IPS-18c (cell line): Measurements from ENCODE around the gene PTPRN2.

Experiments used
- H3K4me3 ChIP-seq: 2 replicates; pipeline ENCODE4 v1.7.0; 2013; ENCODE audit warnings: low read depth, mild to moderate bottlenecking, low read length, moderate library complexity; ENCODE audit not compliant: insufficient read depth
- H3K9me3 ChIP-seq: one replicate; pipeline ENCODE4 v1.6.1; 2013; ENCODE audit warnings: mild to moderate bottlenecking, low read length, moderate library complexity; ENCODE audit not compliant: control insufficient read depth, insufficient read depth

Gene PTPRN2

DNA sequence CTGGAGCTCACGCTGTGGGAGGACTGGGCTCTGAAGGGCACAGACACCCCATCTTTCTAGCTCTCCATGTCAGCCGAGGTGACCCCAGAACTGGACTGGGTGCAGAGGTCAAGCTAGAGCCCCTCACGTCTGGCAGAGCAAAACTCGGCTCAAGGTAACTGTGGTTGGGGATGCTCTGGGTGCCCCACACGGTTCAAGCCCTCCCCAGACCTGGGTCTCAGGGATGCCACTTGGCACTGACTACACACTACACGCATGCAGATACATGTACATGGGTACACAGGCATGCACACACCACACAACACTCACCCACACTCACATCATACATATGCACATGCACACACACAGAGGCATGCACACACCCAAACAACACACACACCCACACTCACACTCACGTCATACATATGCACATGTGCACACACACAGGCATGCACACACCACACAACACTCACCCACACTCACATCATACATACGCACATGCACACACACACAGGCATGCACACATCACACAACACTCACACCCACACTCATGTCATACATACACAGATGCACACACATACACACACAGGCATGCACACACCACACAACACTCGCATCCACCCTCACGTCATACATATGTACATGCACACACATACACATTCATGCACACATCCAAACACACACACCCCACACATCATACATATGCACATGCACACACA lies 1031.5 kb downstream of the PTPRN2 start:
- Histone ChIP-seq H3K9me3 (peaks cover 53% of the 10 kb centered on the region), H3K4me3 (no peak overlapping the region)

DNA sequence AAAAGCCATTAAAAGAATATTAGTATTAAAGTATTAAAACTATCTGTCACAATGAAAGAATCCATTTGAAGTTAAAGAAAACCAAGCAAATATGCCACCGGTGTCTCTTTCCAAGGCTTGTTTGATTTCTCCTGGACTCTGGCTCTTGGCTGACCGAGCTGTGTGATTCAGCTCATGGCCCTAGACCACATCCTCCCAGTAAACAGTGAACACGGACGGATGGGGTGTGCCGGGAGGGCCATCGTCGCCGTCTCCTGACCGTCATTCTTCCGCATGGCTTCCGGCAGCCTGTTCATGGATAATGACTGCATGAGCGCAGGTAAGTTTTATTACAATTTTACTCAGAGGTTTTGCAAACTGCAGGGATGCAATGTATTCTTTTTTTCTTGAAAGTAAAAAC lies 1032.3 kb downstream of the PTPRN2 start:
- Histone ChIP-seq H3K4me3 (no peak overlapping the region), H3K9me3 (peaks cover 46% of the 10 kb centered on the region)

DNA sequence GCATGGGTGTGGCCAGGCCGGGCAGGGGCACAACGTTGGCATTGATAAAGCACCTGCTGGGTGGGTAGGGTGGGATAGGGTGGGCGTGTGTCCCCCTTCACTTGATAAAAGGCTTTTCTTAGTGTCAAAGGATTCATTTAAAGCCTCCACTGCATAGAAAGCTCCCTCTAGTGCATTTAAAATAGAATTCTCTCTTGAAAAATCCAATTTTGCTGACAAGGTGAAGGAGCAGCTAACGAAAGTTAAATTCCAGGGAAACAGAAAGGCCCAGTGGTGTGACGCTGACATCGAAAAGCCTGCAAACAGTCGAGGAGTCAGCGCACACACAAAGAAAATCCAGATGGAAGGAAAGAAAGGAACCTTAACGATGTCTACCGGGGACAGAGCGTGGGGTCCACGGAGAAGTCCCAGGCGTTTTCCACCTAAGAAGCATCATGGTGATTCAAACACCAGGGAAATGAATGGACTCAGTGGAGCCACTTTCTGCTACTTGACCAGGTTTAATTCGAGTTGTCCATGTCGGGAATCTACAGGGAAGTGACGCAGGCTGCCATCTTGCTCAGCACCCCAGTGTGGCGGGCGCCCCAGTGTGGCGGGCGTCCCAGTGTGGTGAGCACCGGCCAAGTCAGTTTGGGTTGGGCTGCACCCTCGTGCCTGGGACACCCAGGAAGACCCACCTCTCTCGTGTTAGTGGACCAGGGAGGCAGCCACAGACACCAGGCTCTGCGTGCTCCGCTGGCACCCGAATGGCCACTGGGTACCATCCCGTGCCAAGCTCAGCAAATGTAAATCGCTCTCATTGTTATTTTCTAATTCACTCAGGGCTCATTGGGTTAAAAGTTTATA lies 1033.0 kb downstream of the PTPRN2 start:
- H3K9me3 ChIP-seq: peaks cover 47% of the 10 kb centered on the region
- no peak overlapping the region for H3K4me3 ChIP-seq

DNA sequence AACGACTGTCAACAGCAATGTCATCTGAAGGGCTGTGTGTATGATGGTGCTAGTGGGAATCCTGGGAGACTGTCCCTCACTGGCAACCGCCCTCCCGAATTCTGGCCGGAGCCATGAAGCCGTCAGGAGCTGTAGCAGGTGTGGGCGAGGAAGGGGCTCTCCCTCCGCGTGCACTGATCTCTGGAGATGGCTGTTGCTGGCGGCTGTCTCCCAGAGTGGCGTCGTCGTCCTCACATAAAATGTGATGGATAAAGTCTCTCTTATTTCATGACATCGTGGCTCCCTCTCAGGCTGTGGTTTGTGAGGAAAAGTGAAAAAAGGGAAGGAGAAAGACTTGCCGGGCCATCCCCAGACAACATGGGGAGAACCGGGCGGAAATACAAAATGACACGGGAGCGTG lies 1034.4 kb downstream of the PTPRN2 start:
- no peak overlapping the region; the same call in 1 of the 2 replicates for H3K4me3 ChIP-seq
- peaks cover 49% of the 10 kb centered on the region for H3K9me3 ChIP-seq

DNA sequence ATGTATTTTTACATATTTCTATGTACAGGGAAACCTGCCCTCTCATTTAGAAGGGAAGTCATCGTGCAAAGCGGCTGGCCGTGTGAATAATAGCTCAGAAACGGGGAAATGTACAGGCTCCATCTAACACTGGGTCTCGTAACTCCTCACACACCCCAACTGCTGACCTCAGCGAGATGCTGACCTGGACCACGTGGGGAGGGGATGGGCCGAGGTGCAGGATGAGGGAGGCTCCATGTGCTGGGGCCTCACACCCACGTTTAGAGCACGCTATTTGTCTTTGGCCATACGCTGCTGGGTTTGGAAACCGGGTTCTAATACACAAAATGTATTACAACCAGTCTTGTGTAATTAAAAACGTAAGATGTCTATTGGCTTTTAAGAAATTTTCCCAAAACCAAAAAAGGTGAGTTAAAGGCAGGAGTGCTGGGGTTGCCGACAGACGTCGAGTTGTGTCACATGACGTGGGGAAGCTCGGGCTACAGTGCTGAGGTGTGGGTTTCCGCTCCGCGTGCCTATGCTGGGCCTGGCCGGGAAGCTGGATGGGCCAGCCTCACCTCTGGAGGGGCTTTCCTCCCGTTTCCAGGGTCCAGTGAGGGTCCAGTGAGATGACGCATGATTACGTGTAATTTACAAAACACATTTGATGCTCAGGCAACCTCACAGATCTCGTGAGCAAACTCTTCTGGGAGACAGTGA lies 1035.2 kb downstream of the PTPRN2 start:
- Histone ChIP-seq H3K9me3 (peaks cover 45% of the 10 kb centered on the region), H3K4me3 (no peak overlapping the region)

DNA sequence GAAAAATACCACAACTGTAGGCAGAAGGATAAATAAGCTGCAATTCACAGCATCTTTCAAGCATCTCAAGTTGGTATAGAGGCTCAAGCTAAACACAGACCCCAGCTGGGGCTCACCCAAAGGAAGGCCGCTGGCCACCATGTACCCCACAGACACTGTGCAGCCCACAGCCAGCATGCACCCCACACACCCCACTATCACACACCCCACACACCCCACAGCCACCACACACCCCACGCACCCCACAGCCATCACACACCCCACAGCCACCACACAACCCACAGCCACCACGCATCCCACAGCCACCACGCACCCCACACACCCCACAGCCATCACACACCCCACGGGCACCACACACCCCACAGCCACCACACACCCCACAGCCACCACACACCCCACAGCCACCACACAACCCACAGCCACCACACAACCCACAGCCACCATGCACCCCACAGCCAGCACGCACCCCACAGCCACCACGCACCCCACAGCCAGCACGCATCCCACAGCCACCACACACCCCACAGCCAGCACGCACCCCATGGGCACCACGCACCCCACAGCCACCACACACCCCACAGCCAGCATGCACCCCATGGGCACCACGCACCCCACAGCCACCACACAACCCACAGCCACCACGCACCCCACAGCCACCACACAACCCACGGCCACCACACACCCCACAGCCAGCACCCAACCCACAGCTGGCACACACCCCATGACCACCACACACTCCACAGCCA lies 1036.1 kb downstream of the PTPRN2 start:
- no peak overlapping the region for H3K4me3 ChIP-seq
- peaks cover 47% of the 10 kb centered on the region for H3K9me3 ChIP-seq

DNA sequence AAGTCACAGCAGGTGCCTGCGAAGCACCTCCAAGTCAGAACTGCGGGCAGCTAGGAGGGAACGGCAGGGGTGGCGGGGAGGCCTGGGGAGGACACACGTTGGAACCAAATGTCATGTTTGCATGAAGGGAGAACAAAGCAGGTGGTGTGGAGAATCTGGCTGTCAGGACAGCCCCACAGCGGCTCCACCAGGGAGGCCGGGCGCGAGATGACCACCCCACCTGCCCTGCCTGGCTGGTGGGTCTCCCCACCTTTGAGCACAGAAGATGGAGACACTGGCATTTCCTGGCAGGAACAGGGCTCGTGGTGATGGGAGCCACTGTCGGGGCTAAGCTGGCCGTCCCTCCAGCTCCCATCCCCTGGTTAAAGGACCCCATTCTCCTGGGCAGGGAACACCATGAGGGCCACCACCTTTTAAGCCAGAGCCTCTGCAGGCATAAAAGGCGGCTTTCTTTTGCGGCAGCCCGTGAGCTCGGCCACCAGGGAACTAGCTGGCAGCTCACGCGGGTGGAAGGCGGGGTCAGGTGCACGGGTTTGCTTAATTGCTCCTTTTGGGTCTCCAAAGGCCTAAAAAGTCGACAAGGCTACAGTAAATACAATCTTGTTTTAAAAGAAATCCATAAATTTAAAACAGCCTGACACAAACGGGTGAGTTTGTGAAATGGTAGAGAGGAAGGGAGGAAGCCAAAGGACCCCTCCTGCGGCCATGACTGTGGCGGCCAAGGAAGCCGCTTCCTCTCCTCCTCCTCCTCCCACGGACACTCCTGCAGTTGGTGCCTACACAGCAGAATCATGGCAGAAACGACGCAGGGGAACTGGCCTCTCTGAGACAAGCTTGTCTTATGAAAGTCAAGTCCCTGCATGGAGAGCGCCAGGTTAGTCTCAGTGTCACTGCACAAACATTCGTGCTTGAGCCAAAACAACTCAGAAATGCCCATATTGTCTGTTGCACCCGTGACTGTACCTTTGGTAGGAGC lies 1037.0 kb downstream of the PTPRN2 start:
- Histone ChIP-seq H3K9me3 (peaks cover 38% of the 10 kb centered on the region), H3K4me3 (no peak overlapping the region)

DNA sequence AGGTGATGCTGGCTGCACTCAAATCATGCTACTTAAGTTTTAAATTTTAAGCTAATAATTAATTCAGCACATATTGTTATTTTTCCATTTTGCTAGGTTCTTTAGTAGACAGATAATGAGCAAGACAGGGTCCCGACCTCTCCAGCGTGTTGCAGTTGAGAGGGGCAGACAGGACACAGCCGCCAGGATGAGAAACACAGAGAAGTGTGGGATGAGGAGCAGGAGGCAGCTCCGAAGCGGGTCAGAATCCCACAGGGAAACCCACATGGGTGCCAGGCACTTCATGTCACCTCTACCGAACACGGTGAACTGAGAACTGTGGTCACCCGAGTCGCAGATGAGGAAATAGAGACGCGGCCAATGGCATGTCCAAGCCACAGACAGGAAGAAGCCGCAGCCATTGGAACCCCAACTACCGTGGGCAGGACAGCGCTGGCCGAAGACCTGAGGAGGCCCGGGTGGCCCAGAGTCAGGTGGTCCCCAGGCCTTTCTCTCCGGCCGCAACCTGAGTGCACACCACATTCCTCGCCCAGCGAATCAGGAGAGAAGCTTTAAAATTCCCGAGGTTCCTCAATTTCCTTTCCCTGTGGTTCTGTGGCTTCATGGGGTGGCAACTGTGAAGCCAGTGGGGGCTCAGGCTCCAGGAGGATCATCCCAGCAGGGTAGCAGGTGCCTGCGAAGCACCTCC lies 1037.9 kb downstream of the PTPRN2 start:
- Histone ChIP-seq H3K9me3 (peaks cover 37% of the 10 kb centered on the region), H3K4me3 (no peak overlapping the region)

DNA sequence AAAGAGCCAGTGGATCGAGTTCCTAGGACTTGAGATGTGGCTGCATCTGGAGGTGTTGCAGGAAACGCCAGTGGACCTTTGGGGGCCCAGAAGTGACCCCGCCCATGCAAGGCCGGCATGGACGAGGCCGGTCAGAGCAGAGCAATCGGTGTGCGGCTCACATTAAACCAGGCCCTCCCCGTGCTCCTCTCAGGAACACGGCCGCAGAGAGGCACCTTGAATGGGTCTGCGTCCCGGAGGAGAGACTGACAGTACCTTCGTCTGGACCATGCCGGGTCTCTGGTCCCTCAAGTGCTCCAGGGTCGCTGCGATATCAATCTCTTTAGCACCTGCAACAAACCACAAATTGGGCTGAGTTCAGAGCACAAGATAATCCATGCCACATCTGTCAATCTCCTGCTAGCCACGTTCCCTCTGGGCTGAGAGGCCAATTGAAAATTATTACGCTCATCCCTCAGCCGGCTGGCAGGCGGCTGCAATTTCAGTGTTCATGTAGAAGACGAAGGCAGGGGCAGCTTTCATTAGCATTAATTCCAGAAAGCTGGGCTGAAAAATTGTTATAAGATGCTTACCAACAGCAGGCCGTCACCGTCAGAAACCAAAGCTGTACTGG lies 1038.8 kb downstream of the PTPRN2 start:
- peak overlapping the region; percentile 5; the same call in 1 of the 2 replicates for H3K4me3 ChIP-seq
- peaks cover 44% of the 10 kb centered on the region for H3K9me3 ChIP-seq

DNA sequence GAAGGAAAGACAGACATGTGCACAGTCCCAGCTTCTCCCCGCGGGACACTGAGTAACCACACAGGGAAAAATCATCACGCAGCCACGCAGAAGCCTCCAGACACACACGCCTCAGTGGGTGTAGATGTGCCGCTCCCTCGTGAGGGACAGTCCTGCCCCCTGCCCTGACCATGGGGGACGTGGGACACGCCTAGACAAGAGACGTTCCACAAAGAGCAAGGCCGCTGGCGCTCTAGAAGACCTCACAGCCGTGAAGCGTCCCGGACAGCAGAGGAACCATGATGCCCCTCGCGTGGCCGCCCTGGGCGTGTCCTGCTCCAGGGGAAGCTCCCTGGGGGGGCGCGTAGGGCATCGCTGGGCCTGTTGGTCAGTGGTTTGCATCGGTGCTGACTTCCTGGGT lies 1040.0 kb downstream of the PTPRN2 start:
- H3K4me3 ChIP-seq: no peak overlapping the region
- H3K9me3 ChIP-seq: peaks cover 39% of the 10 kb centered on the region

DNA sequence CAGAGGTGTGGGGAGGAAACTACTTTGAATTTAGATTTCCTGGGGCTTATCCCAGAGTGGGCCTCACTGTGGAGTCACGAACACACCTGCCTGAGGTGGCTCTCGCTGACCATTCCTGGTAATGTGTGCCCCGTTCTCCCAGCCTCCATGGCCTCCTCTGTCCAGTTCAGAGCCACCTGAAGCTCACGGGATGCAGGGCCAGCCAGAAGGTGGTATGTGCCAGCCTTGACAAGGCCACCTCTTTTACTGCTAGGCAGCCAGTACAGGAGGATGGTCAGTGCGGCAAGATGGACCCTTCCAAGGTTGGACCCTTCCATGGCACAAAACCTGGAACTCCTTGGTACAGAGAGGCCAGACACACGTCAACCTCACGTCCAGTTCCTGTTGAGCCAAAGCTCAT lies 1040.5 kb downstream of the PTPRN2 start:
- H3K4me3 ChIP-seq: no peak overlapping the region
- H3K9me3 ChIP-seq: peaks cover 39% of the 10 kb centered on the region

DNA sequence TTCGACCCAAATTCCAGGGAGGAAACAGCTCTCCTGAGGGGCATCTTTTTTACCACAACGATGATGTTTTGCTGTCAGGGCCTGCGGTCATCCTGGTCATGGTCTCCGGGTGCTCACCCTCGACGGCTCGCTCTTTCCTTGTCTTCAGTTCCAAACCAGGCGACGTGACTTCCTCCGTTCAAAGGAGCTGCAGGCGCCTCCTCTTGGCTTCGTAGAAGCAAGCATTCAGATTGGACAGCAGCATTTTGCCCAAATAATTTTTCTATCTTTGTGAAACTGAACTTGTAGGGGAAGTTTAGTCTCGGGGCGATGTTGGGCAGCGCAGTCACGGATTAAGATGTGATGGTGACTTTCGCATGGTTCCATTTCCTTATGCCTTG lies 1042.0 kb downstream of the PTPRN2 start:
- Histone ChIP-seq H3K9me3 (peaks cover 35% of the 10 kb centered on the region), H3K4me3 (no peak overlapping the region)

DNA sequence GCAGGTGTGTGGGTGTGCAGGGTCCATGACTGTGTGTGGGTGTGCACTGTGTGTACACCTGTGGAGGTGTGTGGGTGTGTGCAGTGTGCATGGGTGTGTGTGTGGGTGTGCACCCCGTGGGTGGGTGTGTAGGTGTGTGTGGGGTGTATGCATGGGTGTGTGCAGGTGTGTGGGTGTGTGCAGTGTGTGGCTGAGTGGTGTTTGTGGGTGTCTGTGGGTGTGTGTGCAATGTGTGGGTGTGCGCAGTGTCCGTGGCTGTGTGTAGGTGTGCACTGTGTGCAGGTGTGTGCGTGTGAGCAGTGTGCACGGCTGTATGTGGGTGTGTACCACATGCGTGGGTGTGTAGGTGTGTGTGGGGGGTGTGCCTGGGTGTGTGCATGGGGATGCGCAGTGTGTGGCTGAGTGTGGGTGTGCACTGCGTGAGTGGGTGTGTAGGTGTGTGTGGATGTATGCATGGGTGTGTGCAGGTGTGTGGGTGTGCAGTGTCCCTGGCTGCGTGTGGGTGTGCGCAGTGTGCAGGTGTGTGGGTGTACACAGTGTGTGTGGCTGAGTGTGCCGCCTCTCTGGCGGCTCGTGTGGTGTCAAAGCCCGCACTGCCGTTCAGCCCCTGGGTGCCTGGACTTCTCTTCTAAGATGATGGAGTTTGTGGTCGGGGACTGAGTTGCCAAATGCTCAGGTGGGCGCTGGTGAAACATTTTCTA lies 1042.5 kb downstream of the PTPRN2 start:
- H3K9me3 ChIP-seq: peaks cover 36% of the 10 kb centered on the region
- no peak overlapping the region; the same call in 1 of the 2 replicates for H3K4me3 ChIP-seq

DNA sequence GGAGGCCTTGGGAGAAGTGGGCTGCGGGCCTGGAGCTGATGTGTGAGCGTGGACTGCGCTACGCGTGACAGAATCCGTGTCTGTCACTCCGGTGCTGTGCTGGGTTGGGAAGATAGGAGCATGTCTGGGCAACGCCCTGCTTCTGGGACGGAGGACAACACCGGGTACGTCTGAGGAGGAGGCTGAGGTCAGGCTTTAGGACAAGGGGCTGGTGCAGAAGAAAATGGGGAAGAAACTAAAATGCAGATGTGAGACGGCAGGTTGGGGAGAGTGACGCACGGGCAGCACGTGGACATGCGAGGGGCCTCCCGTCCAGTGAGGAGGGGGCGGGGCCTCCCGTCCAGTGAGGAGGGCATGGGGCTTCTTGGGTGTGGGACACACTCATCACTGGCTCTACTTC lies 1043.4 kb downstream of the PTPRN2 start:
- peaks cover 35% of the 10 kb centered on the region for H3K9me3 ChIP-seq

DNA sequence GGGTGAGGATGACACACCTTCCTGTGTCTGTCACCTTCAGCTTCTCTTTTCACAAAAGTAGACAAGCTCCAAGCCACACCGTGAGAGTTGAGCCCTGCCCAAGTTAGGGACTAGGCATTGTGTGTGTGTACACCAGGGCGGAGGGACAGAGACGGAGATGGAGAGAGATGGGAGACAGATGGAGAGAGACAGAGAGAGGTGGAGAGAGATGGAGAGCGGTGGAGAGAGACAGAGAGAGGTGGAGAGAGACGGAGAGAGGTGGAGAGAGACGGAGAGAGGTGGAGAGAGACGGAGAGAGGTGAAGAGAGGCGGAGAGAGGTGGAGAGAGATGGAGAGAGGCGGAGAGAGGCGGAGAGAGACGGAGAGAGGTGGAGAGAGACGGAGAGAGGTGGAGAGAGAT lies 1043.8 kb downstream of the PTPRN2 start:
- H3K4me3 ChIP-seq: no peak overlapping the region
- peaks cover 34% of the 10 kb centered on the region for H3K9me3 ChIP-seq

More for the DNA sequence above, 1043.4 kb downstream of the PTPRN2 start:
- no peak overlapping the region for H3K4me3 ChIP-seq
